NB4 (cell line): ENCODE measurements around the gene CDC42EP5.

Source experiments
- DNase-seq: peaks from one replicate; pipeline ENCODE4 v3.0.0; 2010; ENCODE audit warnings: low read depth
- H3K4me3 ChIP-seq: one replicate; pipeline ENCODE4 v1.5.1; 2011; ENCODE audit warnings: mild to moderate bottlenecking, low read depth, low read length, moderate library complexity
- MYC ChIP-seq: IDR thresholded peaks from 2 replicates; pipeline ENCODE4 v1.6.1; 2011; ENCODE audit warnings: low read depth, low read length
- POLR2A ChIP-seq: IDR thresholded peaks from 2 replicates; pipeline ENCODE4 v1.6.1; 2011; ENCODE audit warnings: mild to moderate bottlenecking; ENCODE audit not compliant: insufficient read length; ENCODE audit errors: extremely low read depth
- TF ChIP-seq, protein P1 (sequence below): IDR thresholded peaks from 2 replicates; pipeline ENCODE4 v1.6.1; 2011; ENCODE audit warnings: low read depth, low read length
- TF ChIP-seq, protein P2 (sequence below): IDR thresholded peaks from one replicate; pipeline ENCODE4 v1.5.1; 2012; ENCODE audit warnings: low read depth, low read length

CDC42EP5 gene

GRCh38 chr19:54436628-54437252 is 36.4 kb downstream of the CDC42EP5 start:
- TF ChIP-seq, protein P1, sequence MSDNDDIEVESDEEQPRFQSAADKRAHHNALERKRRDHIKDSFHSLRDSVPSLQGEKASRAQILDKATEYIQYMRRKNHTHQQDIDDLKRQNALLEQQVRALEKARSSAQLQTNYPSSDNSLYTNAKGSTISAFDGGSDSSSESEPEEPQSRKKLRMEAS, result no peak
- TF ChIP-seq POLR2A, result no peak
- TF ChIP-seq MYC, result no peak
- TF ChIP-seq, protein P2, sequence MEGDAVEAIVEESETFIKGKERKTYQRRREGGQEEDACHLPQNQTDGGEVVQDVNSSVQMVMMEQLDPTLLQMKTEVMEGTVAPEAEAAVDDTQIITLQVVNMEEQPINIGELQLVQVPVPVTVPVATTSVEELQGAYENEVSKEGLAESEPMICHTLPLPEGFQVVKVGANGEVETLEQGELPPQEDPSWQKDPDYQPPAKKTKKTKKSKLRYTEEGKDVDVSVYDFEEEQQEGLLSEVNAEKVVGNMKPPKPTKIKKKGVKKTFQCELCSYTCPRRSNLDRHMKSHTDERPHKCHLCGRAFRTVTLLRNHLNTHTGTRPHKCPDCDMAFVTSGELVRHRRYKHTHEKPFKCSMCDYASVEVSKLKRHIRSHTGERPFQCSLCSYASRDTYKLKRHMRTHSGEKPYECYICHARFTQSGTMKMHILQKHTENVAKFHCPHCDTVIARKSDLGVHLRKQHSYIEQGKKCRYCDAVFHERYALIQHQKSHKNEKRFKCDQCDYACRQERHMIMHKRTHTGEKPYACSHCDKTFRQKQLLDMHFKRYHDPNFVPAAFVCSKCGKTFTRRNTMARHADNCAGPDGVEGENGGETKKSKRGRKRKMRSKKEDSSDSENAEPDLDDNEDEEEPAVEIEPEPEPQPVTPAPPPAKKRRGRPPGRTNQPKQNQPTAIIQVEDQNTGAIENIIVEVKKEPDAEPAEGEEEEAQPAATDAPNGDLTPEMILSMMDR, result no peak
- no peak overlapping the region for H3K4me3 ChIP-seq
- no peak for DNase-seq

- TF ChIP-seq, protein P1, result no peak
- TF ChIP-seq, protein P2, result no peak
- TF ChIP-seq MYC (no peak), POLR2A (no peak)
- DNase-seq, result no peak
- no peak overlapping the region for H3K4me3 ChIP-seq
Measured at GRCh38 chr19:54436031-54436523, 37.0 kb downstream of the CDC42EP5 start.

DNA sequence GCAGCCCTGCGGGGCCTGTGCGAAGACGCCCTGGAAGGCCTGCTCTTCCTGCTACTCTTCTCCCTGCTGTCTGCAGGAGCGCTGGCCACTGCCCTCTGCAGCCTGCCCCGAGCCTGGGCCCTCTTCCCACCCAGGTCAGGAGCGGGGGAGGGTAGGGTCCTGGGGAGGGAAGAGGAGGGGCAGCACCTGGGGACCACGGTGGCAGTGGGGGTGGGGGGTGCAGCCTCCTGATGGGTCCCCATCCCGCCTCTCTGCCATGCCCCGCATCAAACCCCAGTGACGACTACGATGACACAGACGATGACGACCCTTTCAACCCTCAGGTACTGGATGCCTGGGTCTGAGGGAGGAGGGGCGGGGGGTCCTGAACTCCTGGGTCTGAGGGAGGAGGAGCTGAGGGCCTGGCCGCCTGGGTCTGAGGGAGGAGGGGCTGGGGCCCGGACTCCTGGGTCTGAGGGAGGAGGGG is 37.5 kb downstream of the CDC42EP5 start:
- DNase-seq, result no peak
- TF ChIP-seq, protein P2, result no peak
- TF ChIP-seq, protein P1, result no peak
- no peak for TF ChIP-seq POLR2A
- TF ChIP-seq MYC, result no peak
- no peak overlapping the region for H3K4me3 ChIP-seq

DNA sequence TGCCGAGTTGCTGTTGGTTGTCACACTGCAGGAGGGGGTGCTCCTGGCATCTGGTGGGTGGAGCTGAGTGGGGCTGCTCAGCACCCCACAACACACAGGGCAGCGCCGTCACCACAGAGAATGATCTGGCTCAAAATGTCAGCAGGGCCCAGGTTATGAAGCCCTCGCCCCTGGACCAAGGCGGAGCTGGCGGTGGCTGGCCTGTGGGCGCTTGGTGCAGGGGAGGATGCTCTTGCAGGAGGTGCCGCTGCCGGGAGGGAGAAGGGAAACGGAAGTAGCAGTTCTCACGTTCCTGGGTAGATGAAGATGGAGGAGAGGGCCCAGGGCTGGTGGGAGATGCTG is 38.3 kb downstream of the CDC42EP5 start:
- no peak for DNase-seq
- H3K4me3 ChIP-seq, result no peak overlapping the region
- TF ChIP-seq, protein P1, result no peak
- TF ChIP-seq POLR2A (no peak), MYC (no peak)
- TF ChIP-seq, protein P2, result no peak

DNA sequence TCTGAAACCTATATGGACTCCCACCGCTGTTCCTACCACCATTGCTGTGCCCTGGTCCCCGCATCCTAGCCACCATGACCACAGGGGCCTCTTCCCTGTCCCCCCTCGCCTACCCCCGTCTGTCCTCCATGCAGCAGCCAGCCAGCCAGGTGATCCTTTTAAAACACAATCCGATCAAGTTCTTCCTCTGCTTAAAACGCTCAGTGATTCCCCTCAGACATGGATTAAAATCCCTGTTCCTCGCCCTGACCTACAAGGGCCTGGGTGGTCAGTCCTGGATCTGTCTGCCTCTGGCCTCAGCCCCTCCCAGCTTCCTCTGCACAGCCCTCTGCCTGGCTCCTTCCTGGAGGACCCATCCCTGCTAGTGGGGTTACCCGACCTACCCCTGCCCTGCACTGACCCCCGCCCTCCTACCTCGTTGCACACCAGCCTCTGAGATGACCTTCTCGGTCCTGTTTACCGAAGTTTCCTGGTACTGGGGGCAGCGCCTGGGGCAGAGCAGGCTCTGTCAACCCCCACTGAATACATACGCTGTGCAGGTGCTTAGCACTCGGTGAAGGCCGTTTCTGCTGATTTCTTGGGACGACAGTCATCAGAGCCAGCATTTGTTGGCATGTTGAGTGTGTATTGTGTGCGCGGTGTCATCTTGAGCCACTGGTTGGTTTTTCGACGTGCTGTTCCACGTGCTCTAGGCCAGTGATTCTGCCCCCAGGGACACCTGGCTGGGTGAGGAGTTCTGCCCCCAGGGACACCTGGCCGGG is 38.8 kb downstream of the CDC42EP5 start:
- DNase-seq, result no peak
- TF ChIP-seq POLR2A (no peak), MYC (no peak)
- TF ChIP-seq, protein P1, result no peak
- TF ChIP-seq, protein P2, result no peak
- no peak overlapping the region for H3K4me3 ChIP-seq
